ENCODE results near the gene BCL2L2. TPM values are rescaled to one million over a fixed set of nuclear protein-coding genes. Genes with fewer than 3 reads are reported as not detected.

BCL2L2 gene
- total RNA-seq, 1 experiment from 2014 or later, result 20.3 TPM

GRCh38 chr14:23310546-23310945 lies 3.9 kb downstream of the BCL2L2 start:
- CTCF ChIA-PET, result no interaction called here

GRCh38 chr14:23316300-23316699 lies 9.7 kb downstream of the BCL2L2 start:
- Histone ChIP-seq H3K27ac (no peak overlapping the region), H3F3A (ENCODE audit: insufficient read depth, low read depth) (peaks cover 3% of the 10 kb centered on the region; the same call in 1 of the 2 replicates), H3K4me3 (no peak overlapping the region), H3K9me3 (ENCODE audit: insufficient read depth, low read depth) (no peaks in the 10 kb centered on the region), H3K36me3 (ENCODE audit: low read depth) (no peaks in the 10 kb centered on the region), H3K4me1 (replicated peaks; ENCODE audit: insufficient read depth) (peaks cover 6% of the 10 kb centered on the region; the same call in 1 of the 2 replicates), H3K79me2 (ENCODE audit: low read depth) (no peaks in the 10 kb centered on the region), H3K27me3 (ENCODE audit: insufficient read depth, low read depth) (no peaks in the 10 kb centered on the region), H4K20me1 (ENCODE audit: insufficient read depth) (no peaks in the 10 kb centered on the region), H3K4me2 (no peak overlapping the region), H3K9me2 (ENCODE audit: insufficient read depth) (no peaks in the 10 kb centered on the region), H2AFZ (no peak overlapping the region)
- no peak for TF ChIP-seq CTCF (conservative IDR thresholded peaks at IDR 0.05)
- TF ChIP-seq EZH2 (IDR thresholded peaks at IDR 0.05; ENCODE audit: low read depth), result no peak
- intact Hi-C loops (cut with micrococcal nuclease; ENCODE audit: unreplicated experiment), result no loop called here
- DNase-seq, result no peak
- ChIA-PET POLR2A (ENCODE audit: unreplicated experiment) (no interaction called here), CTCF (no interaction called here)
- no TSS peak for BruUV-seq (replicated peaks)

More at GRCh38 chr14:23310546-23310945, 3.9 kb downstream of the BCL2L2 start:
- no peaks in the 10 kb centered on the region for H3K9me3 ChIP-seq (ENCODE audit: insufficient read depth, low read depth)
- no peak overlapping the region for H3K27ac ChIP-seq
- H3K27me3 ChIP-seq (ENCODE audit: insufficient read depth, low read depth), result no peaks in the 10 kb centered on the region
- intact Hi-C loops (cut with micrococcal nuclease; ENCODE audit: unreplicated experiment), result no loop called here
- no peak overlapping the region for H3K4me3 ChIP-seq
- no peak overlapping the region for H3K4me2 ChIP-seq
- TF ChIP-seq CTCF (conservative IDR thresholded peaks at IDR 0.05) (no peak), EZH2 (IDR thresholded peaks at IDR 0.05; ENCODE audit: low read depth) (no peak)
- DNase-seq, result no peak
- no peak overlapping the region for H2AFZ ChIP-seq
- H4K20me1 ChIP-seq (ENCODE audit: insufficient read depth), result no peaks in the 10 kb centered on the region
- no TSS peak for BruUV-seq (replicated peaks)
- H3K9me2 ChIP-seq (ENCODE audit: insufficient read depth), result no peaks in the 10 kb centered on the region
- H3K79me2 ChIP-seq (ENCODE audit: low read depth), result peaks cover 32% of the 10 kb centered on the region
- no peaks in the 10 kb centered on the region for H3K36me3 ChIP-seq (ENCODE audit: low read depth)
- peaks cover 15% of the 10 kb centered on the region for H3K4me1 ChIP-seq (replicated peaks; ENCODE audit: insufficient read depth)
- H3F3A ChIP-seq (ENCODE audit: insufficient read depth, low read depth), result peaks cover 8% of the 10 kb centered on the region; the same call in 1 of the 2 replicates
- POLR2A ChIA-PET (ENCODE audit: unreplicated experiment), result interaction anchor here (0.6 kb wide), 1 partner anchor 1018 kb away, joined by 4 read pairs; no protein-coding TSS in a partner anchor

- peak overlapping the region; percentile 50; the same call in 1 of the 2 replicates for H3K4me3 ChIP-seq
- ChIA-PET CTCF (interaction anchor here (0.6 kb wide), 2 partner anchors 392 to 1737 kb away, joined by 6 to 10 read pairs; no protein-coding TSS in a partner anchor), POLR2A (ENCODE audit: unreplicated experiment) (interaction anchor here (1.1 kb wide), 1 partner anchor 224 kb away, joined by 4 read pairs; the partner anchor contains the start of genes ACIN1 and C14orf119)
- no TSS peak for BruUV-seq (replicated peaks)
- H3K9me2 ChIP-seq (ENCODE audit: insufficient read depth), result no peaks in the 10 kb centered on the region
- intact Hi-C loops (cut with micrococcal nuclease; ENCODE audit: unreplicated experiment), result loop anchor here (1.0 to 5.0 kb wide), 2 partner anchors 14 to 147 kb away; partner anchors contain the start of genes BCL2L2 and NGDN
- H3K27me3 ChIP-seq (ENCODE audit: insufficient read depth, low read depth), result no peaks in the 10 kb centered on the region
- DNase-seq, result no peak
- H4K20me1 ChIP-seq (ENCODE audit: insufficient read depth), result no peaks in the 10 kb centered on the region
- peaks cover 7% of the 10 kb centered on the region; the same call in 1 of the 2 replicates for H3F3A ChIP-seq (ENCODE audit: insufficient read depth, low read depth)
- H3K4me2 ChIP-seq, result peak overlapping the region; percentile 68
- no peaks in the 10 kb centered on the region for H3K9me3 ChIP-seq (ENCODE audit: insufficient read depth, low read depth)
- H3K36me3 ChIP-seq (ENCODE audit: low read depth), result peaks cover 20% of the 10 kb centered on the region; the same call in 1 of the 2 replicates
- TF ChIP-seq CTCF (conservative IDR thresholded peaks at IDR 0.05) (no peak), EZH2 (IDR thresholded peaks at IDR 0.05; ENCODE audit: low read depth) (no peak)
- H2AFZ ChIP-seq, result peak overlapping the region; percentile 78; the same call in 1 of the 2 replicates
- H3K4me1 ChIP-seq (replicated peaks; ENCODE audit: insufficient read depth), result peaks cover 15% of the 10 kb centered on the region
- peak overlapping the region; percentile 68 for H3K27ac ChIP-seq
- H3K79me2 ChIP-seq (ENCODE audit: low read depth), result peaks cover 24% of the 10 kb centered on the region
Measured at GRCh38 chr14:23319746-23320583, 13.3 kb downstream of the BCL2L2 start.

Data from PC-9 (cell line).